OCI-LY3 (cell line): ENCODE data around the gene YPEL1.
"Not testable (repeated sequence)": the region's sequence is repeated elsewhere in the genome, so short reads cannot be mapped to it uniquely, and the experiment has no call there.

Source experiments
- H2AFZ ChIP-seq: fragments of 200-600, 300-600 bp; shearing (Covaris generic); 2 replicates; pipeline ENCODE4 v1.6.0; 2014; ENCODE audit warnings: antibody characterized with exemption, low read depth, low read length
- H3K27ac ChIP-seq: fragments of 200-600, 300-600 bp; sonication (generic); 2 replicates; pipeline ENCODE4 v1.5.1; 2014; ENCODE audit warnings: mild to moderate bottlenecking, low read length, moderate library complexity, mixed read lengths
- H3K27me3 ChIP-seq: fragments of 200-600, 300-600 bp; sonication (generic); 2 replicates; pipeline ENCODE4 v1.6.1; 2014; ENCODE audit warnings: low read depth, low read length, mixed read lengths
- H3K36me3 ChIP-seq: fragments of 200-600, 300-600 bp; sonication (generic); replicated peaks from 2 replicates; pipeline ENCODE3; 2014; ENCODE audit warnings: low read depth, low read length, mixed read lengths
- H3K4me1 ChIP-seq: fragments of 300-600, 200-600 bp; sonication (generic); 2 replicates; pipeline ENCODE4 v1.6.1; 2014; ENCODE audit warnings: low read length, mixed read lengths
- H3K4me2 ChIP-seq: fragments of 200-600, 300-600 bp; sonication (generic); 2 replicates; pipeline ENCODE4 v1.6.1; 2014; ENCODE audit warnings: low read length, mixed read lengths
- H3K4me3 ChIP-seq: fragments of 300-600, 200-600 bp; sonication (generic); 2 replicates; pipeline ENCODE4 v1.5.1; 2014; ENCODE audit warnings: antibody characterized with exemption, mild to moderate bottlenecking, low read length, moderate library complexity
- H3K79me2 ChIP-seq: fragments of 300-600, 200-600 bp; shearing (Covaris generic); 2 replicates; pipeline ENCODE4 v1.6.1; 2014; ENCODE audit warnings: mild to moderate bottlenecking, low read length, mixed read lengths
- H3K9ac ChIP-seq: fragments of 300-600, 200-600 bp; shearing (Covaris generic); 2 replicates; pipeline ENCODE4 v1.6.0; 2014; ENCODE audit warnings: mild to moderate bottlenecking, low read length, moderate library complexity
- H3K9me3 ChIP-seq: fragments of 200-600, 300-600 bp; shearing (Covaris generic); 2 replicates; pipeline ENCODE4 v1.6.1; 2014; ENCODE audit warnings: low read length, mixed read lengths; ENCODE audit not compliant: insufficient read depth
- H4K20me1 ChIP-seq: fragments of 200-600, 300-600 bp; sonication (generic); 2 replicates; pipeline ENCODE4 v1.6.1; 2016; ENCODE audit warnings: low read length, mixed read lengths; ENCODE audit not compliant: insufficient read depth
- CTCF ChIP-seq: fragments of 200-600, 300-600 bp; sonication (generic); IDR thresholded peaks from 2 replicates; pipeline ENCODE4 v1.5.1; 2014; ENCODE audit warnings: antibody characterized with exemption, low read length, low read depth
- EZH2phosphoT487 ChIP-seq: fragments of 200-600 bp; shearing (Covaris generic); IDR thresholded peaks from 2 replicates; pipeline ENCODE4 v1.6.1; 2018; ENCODE audit warnings: antibody characterized with exemption, mixed run types, low read depth

YPEL1 gene

DNA sequence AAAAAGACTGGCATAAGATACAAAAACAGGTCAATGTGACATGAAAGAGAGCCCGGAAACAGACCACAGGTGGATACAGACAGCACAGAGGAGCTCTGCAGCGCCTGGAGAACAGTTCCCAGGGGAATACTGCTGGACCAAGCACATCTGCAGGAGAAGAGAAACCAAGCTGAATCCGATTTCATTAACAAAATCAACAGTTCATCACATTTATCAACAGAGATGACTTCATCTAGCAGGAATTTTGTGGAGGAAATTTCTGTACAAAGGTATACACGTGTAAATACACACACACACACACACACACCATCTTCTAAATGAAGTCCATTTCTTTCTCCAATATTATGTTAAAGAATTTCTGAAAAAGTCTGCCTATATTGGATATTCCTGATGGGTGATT lies 17.1 kb downstream of the YPEL1 start:
- H3K9me3 ChIP-seq, result no peaks in the 10 kb centered on the region
- peaks cover 11% of the 10 kb centered on the region for H3K4me1 ChIP-seq
- no peak overlapping the region for H3K27ac ChIP-seq
- no peaks in the 10 kb centered on the region for H3K36me3 ChIP-seq
- no peak for TF ChIP-seq CTCF
- TF ChIP-seq EZH2phosphoT487, result no peak
- no peak overlapping the region for H3K9ac ChIP-seq
- H3K4me3 ChIP-seq, result no peak overlapping the region
- no peak overlapping the region for H2AFZ ChIP-seq
- H4K20me1 ChIP-seq, result no peaks in the 10 kb centered on the region
- no peak overlapping the region for H3K4me2 ChIP-seq
- no peaks in the 10 kb centered on the region for H3K79me2 ChIP-seq
- H3K27me3 ChIP-seq, result 0 out of 2 replicates have a peak, but pooled peaks cover 8% of the 10 kb centered on the region

- not testable (repeated sequence) for H4K20me1 ChIP-seq, H3K27me3 ChIP-seq, H3K79me2 ChIP-seq, H3K36me3 ChIP-seq, H3K4me3 ChIP-seq, H3K4me2 ChIP-seq, H3K27ac ChIP-seq, H3K9ac ChIP-seq, H2AFZ ChIP-seq, H3K9me3 ChIP-seq
- H3K4me1 ChIP-seq, result peaks cover 17% of the 10 kb centered on the region
Observed at GRCh38 chr22:21716395-21717122, 19.0 kb downstream of the YPEL1 start.

DNA sequence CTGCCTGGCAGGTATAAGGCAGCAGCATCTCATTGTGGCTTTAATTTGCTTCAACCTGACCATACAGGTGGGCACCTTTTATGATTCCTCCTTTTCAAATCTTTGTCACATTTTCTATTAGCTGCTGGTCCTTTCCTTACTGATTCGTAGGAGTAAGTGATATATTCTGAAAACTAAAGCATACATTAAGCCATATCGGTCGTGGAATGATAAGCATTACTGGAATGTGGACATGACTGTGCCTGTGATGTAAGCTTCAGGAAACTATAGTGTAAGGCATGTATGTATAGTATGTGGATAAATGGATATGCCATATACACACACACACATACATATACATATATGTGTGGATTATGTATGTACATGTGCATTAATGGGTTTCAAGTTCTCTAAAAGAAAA lies 20.8 kb downstream of the YPEL1 start:
- no peaks in the 10 kb centered on the region for H3K9me3 ChIP-seq
- no peak overlapping the region for H3K4me2 ChIP-seq
- H2AFZ ChIP-seq, result no peak overlapping the region
- H3K9ac ChIP-seq, result no peak overlapping the region
- H3K4me1 ChIP-seq, result peaks cover 17% of the 10 kb centered on the region
- H3K36me3 ChIP-seq, result no peaks in the 10 kb centered on the region
- H3K79me2 ChIP-seq, result no peaks in the 10 kb centered on the region
- H3K4me3 ChIP-seq, result no peak overlapping the region
- H3K27me3 ChIP-seq, result 0 out of 2 replicates have a peak, but pooled peaks cover 8% of the 10 kb centered on the region
- TF ChIP-seq CTCF (no peak), EZH2phosphoT487 (no peak)
- no peak overlapping the region for H3K27ac ChIP-seq
- no peaks in the 10 kb centered on the region for H4K20me1 ChIP-seq

DNA sequence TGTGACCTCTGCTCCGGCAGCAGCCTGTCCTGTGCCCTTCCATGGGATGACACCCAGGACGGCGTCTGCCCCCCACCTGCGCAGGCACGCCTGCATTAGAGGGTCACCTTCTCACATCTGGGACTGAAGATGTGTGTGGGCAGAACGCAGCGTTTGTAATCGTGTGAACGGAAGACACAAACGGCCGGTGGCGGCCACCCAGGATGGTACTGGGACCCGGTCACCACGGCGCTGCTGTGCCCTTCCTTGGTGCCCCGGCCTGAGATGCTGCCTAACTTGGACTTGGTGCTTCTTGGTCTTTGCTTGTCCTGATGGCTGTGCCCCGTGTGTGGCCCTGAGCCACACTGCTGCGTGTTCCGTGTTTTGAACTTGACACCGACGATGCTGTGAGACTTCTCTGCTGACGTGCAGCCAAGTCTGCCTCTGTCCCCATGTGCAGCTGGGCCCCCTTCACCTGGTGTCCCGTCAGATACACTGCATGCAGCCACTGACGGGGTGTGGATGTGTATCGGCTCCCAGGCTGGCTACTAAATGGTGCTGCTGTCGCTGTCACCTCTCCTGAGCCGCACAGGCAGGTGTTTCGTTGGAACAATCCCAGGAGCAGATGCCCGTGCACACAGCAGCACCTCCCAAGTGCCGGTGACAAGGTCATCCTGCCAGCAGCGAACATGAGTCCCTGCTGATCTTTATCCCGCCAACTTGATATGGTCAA lies 21.4 kb downstream of the YPEL1 start:
- H3K4me1 ChIP-seq, result peaks cover 13% of the 10 kb centered on the region
- H3K79me2 ChIP-seq, result no peaks in the 10 kb centered on the region
- H3K4me3 ChIP-seq, result no peak overlapping the region
- 0 out of 2 replicates have a peak, but pooled peaks cover 8% of the 10 kb centered on the region for H3K27me3 ChIP-seq
- H2AFZ ChIP-seq, result no peak overlapping the region
- H4K20me1 ChIP-seq, result no peaks in the 10 kb centered on the region
- no peak overlapping the region for H3K9ac ChIP-seq
- no peak overlapping the region for H3K27ac ChIP-seq
- no peaks in the 10 kb centered on the region for H3K9me3 ChIP-seq
- TF ChIP-seq EZH2phosphoT487 (no peak), CTCF (no peak)
- no peaks in the 10 kb centered on the region for H3K36me3 ChIP-seq
- no peak overlapping the region for H3K4me2 ChIP-seq
